Osteoblast (primary cell): Measurements from ENCODE around the gene H6PD. TPM values are rescaled to one million over a fixed set of nuclear protein-coding genes. Genes with fewer than 3 reads are reported as not detected.

Experiments
- DNase-seq: peaks from one replicate; pipeline ENCODE4 v3.0.0; 2011; ENCODE audit warnings: low spot score, mixed read lengths; ENCODE audit not compliant: insufficient read length; ENCODE audit errors: missing footprints
- H2AFZ ChIP-seq: 2 replicates; pipeline ENCODE4 v1.6.0; 2011; ENCODE audit warnings: mild to moderate bottlenecking, low read length
- H3K27ac ChIP-seq: 2 replicates; pipeline ENCODE4 v1.5.1; 2011; ENCODE audit warnings: mild to moderate bottlenecking, low read depth, low read length, moderate library complexity
- H3K27me3 ChIP-seq: 2 replicates; pipeline ENCODE4 v1.6.0; 2012; ENCODE audit warnings: mild to moderate bottlenecking, control low read depth, inconsistent platforms, low read length, moderate library complexity; ENCODE audit not compliant: insufficient read depth
- H3K36me3 ChIP-seq: 2 replicates; pipeline ENCODE4 v1.5.1; 2011; ENCODE audit warnings: mild to moderate bottlenecking, low read length, control low read depth, moderate library complexity; ENCODE audit not compliant: insufficient read depth
- H3K4me1 ChIP-seq: 2 replicates; pipeline ENCODE4 v1.5.1; 2011; ENCODE audit warnings: mild to moderate bottlenecking, low read length, control low read depth, moderate library complexity; ENCODE audit not compliant: insufficient read depth
- H3K4me2 ChIP-seq: 2 replicates; pipeline ENCODE4 v1.6.0; 2011; ENCODE audit warnings: mild to moderate bottlenecking, low read length; ENCODE audit not compliant: insufficient read depth
- H3K4me3 ChIP-seq: fragments of 200-600 bp; sonication (generic); 3 replicates; pipeline ENCODE4 v1.5.1; 2012; ENCODE audit warnings: mild to moderate bottlenecking, low read length, inconsistent platforms; ENCODE audit not compliant: insufficient read depth
- H3K79me2 ChIP-seq: 2 replicates; pipeline ENCODE4 v1.6.0; 2012; ENCODE audit warnings: mild to moderate bottlenecking, low read length, control low read depth, inconsistent platforms; ENCODE audit not compliant: insufficient read depth
- H3K9me3 ChIP-seq: 2 replicates; pipeline ENCODE4 v1.5.1; 2011; ENCODE audit warnings: low read depth, low read length, control low read depth
- H4K20me1 ChIP-seq: 2 replicates; pipeline ENCODE4 v1.6.0; 2012; ENCODE audit warnings: mild to moderate bottlenecking, low read length, control low read depth; ENCODE audit not compliant: insufficient read depth
- CTCF ChIP-seq: IDR thresholded peaks from 2 replicates; pipeline ENCODE4 v1.5.1; 2011; ENCODE audit warnings: mild to moderate bottlenecking, low read depth, low read length, moderate library complexity; ENCODE audit errors: extremely low read depth
- total RNA-seq: library from RNA; depleted of rRNA; stranded (reverse); fragments of >200 nt; gene quantifications from 2 replicates; pipeline ENCODE4 v1.2.3, GENCODE V29; 2012

Gene H6PD
- total RNA-seq, 1 donor, result 51.4 TPM

- peak overlapping the region; percentile 70 for H3K27ac ChIP-seq
Observed at GRCh38 chr1:9280015-9280860, 45.7 kb downstream of the H6PD start.

GRCh38 chr1:9281071-9281827, 46.7 kb downstream of the H6PD start:
- no peak overlapping the region for H2AFZ ChIP-seq
- peak overlapping the region; percentile 13 for H3K4me3 ChIP-seq
- no peaks in the 10 kb centered on the region for H3K36me3 ChIP-seq
- H3K4me1 ChIP-seq, result peaks cover 39% of the 10 kb centered on the region
- no peaks in the 10 kb centered on the region for H3K9me3 ChIP-seq
- peak; percentile 76 for DNase-seq
- H3K27me3 ChIP-seq, result no peaks in the 10 kb centered on the region
- H3K4me2 ChIP-seq, result peak overlapping the region; percentile 85
- no peaks in the 10 kb centered on the region for H3K79me2 ChIP-seq
- no peaks in the 10 kb centered on the region for H4K20me1 ChIP-seq
- TF ChIP-seq CTCF, result no peak
- H3K27ac ChIP-seq, result peak overlapping the region; percentile 70

More at GRCh38 chr1:9280015-9280860, 45.7 kb downstream of the H6PD start:
- Histone ChIP-seq H3K36me3 (no peaks in the 10 kb centered on the region), H3K27me3 (no peaks in the 10 kb centered on the region), H3K9me3 (no peaks in the 10 kb centered on the region), H3K4me3 (peak overlapping the region; percentile 13), H3K79me2 (no peaks in the 10 kb centered on the region), H3K4me2 (peak overlapping the region; percentile 85), H2AFZ (peak overlapping the region; percentile 79), H3K4me1 (peaks cover 48% of the 10 kb centered on the region), H4K20me1 (no peaks in the 10 kb centered on the region)
- DNase-seq, result peak; percentile 100
- no peak for TF ChIP-seq CTCF

- no peak for TF ChIP-seq CTCF
- no peak overlapping the region for H2AFZ ChIP-seq
- no peaks in the 10 kb centered on the region for H4K20me1 ChIP-seq
- peak; percentile 90 for DNase-seq
- no peaks in the 10 kb centered on the region for H3K9me3 ChIP-seq
- peaks cover 39% of the 10 kb centered on the region for H3K4me1 ChIP-seq
- H3K79me2 ChIP-seq, result no peaks in the 10 kb centered on the region
- no peak overlapping the region for H3K27ac ChIP-seq
- no peak overlapping the region for H3K4me3 ChIP-seq
- H3K36me3 ChIP-seq, result no peaks in the 10 kb centered on the region
- H3K27me3 ChIP-seq, result no peaks in the 10 kb centered on the region
- H3K4me2 ChIP-seq, result no peak overlapping the region
Observed at GRCh38 chr1:9281908-9282695, 47.5 kb downstream of the H6PD start.
